Ishikawa (cell line): ENCODE measurements around the gene ACACA.

Experiments used
- CEBPB ChIP-seq: IDR thresholded peaks from 2 replicates; pipeline ENCODE4 v1.6.1; 2012
- CREB1 ChIP-seq: IDR thresholded peaks from 2 replicates; pipeline ENCODE4 v1.6.1; 2012; ENCODE audit warnings: low read depth
- EGR1 ChIP-seq: IDR thresholded peaks from 2 replicates; pipeline ENCODE4 v1.6.1; 2012
- EP300 ChIP-seq: IDR thresholded peaks from 2 replicates; pipeline ENCODE4 v1.6.1; 2012; ENCODE audit warnings: borderline replicate concordance
- FOXM1 ChIP-seq: IDR thresholded peaks from 2 replicates; pipeline ENCODE4 v1.6.1; 2012; ENCODE audit warnings: low read depth, borderline replicate concordance
- NFIC ChIP-seq: IDR thresholded peaks from 2 replicates; pipeline ENCODE4 v1.6.1; 2012
- RAD21 ChIP-seq: IDR thresholded peaks from 2 replicates; pipeline ENCODE4 v1.6.1; 2012; ENCODE audit warnings: low read depth
- TAF1 ChIP-seq: IDR thresholded peaks from 2 replicates; pipeline ENCODE4 v1.6.1; 2012; ENCODE audit warnings: low read depth, mild to moderate bottlenecking
- TCF12 ChIP-seq: IDR thresholded peaks from 2 replicates; pipeline ENCODE4 v1.6.1; 2012; ENCODE audit warnings: low read depth
- TEAD4 ChIP-seq: IDR thresholded peaks from 2 replicates; pipeline ENCODE4 v1.6.1; 2012
- YY1 ChIP-seq: IDR thresholded peaks from 2 replicates; pipeline ENCODE4 v1.6.1; 2012; ENCODE audit warnings: low read depth
- ZBTB7A ChIP-seq: IDR thresholded peaks from 2 replicates; pipeline ENCODE4 v1.6.1; 2012; ENCODE audit warnings: low read depth
- TF ChIP-seq, protein P1 (sequence below): IDR thresholded peaks from 2 replicates; pipeline ENCODE4 v1.6.1; 2012
- TF ChIP-seq, protein P2 (sequence below): IDR thresholded peaks from 2 replicates; pipeline ENCODE4 v1.6.1; 2012
- TF ChIP-seq, protein P3 (sequence below): IDR thresholded peaks from 2 replicates; pipeline ENCODE4 v1.6.1; 2012; ENCODE audit warnings: low read depth, mild to moderate bottlenecking

The ACACA gene

DNA sequence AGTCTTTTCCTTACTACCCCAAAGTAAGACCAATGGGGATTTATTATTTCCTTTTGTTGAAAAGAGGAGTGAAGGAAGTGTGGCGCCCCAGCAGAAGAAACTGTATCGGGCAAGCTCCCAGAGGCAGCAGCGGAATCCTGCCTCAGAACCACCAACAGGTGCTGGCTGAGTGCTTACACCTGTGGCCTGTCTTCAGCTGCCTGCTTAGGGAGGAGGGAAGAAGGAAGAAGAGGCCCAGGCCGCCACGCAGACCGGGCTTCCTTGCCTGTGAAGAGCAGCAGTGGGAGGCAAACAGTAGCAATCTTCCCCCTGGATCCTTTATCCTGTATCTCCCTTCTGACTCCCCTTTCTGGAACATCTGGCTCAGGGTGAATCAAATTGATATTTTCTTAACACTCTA, 323.2 kb downstream of the ACACA start:
- TF ChIP-seq, protein P1, sequence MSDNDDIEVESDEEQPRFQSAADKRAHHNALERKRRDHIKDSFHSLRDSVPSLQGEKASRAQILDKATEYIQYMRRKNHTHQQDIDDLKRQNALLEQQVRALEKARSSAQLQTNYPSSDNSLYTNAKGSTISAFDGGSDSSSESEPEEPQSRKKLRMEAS, result no peak
- TF ChIP-seq TAF1 (no peak), TCF12 (no peak), NFIC (no peak), FOXM1 (no peak), EGR1 (no peak), TEAD4 (no peak), ZBTB7A (no peak), RAD21 (no peak), CEBPB (no peak), YY1 (no peak), EP300 (no peak), CREB1 (no peak)
- TF ChIP-seq, protein P2, sequence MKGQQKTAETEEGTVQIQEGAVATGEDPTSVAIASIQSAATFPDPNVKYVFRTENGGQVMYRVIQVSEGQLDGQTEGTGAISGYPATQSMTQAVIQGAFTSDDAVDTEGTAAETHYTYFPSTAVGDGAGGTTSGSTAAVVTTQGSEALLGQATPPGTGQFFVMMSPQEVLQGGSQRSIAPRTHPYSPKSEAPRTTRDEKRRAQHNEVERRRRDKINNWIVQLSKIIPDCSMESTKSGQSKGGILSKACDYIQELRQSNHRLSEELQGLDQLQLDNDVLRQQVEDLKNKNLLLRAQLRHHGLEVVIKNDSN, result no peak
- TF ChIP-seq, protein P3, sequence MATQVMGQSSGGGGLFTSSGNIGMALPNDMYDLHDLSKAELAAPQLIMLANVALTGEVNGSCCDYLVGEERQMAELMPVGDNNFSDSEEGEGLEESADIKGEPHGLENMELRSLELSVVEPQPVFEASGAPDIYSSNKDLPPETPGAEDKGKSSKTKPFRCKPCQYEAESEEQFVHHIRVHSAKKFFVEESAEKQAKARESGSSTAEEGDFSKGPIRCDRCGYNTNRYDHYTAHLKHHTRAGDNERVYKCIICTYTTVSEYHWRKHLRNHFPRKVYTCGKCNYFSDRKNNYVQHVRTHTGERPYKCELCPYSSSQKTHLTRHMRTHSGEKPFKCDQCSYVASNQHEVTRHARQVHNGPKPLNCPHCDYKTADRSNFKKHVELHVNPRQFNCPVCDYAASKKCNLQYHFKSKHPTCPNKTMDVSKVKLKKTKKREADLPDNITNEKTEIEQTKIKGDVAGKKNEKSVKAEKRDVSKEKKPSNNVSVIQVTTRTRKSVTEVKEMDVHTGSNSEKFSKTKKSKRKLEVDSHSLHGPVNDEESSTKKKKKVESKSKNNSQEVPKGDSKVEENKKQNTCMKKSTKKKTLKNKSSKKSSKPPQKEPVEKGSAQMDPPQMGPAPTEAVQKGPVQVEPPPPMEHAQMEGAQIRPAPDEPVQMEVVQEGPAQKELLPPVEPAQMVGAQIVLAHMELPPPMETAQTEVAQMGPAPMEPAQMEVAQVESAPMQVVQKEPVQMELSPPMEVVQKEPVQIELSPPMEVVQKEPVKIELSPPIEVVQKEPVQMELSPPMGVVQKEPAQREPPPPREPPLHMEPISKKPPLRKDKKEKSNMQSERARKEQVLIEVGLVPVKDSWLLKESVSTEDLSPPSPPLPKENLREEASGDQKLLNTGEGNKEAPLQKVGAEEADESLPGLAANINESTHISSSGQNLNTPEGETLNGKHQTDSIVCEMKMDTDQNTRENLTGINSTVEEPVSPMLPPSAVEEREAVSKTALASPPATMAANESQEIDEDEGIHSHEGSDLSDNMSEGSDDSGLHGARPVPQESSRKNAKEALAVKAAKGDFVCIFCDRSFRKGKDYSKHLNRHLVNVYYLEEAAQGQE, result no peak

DNA sequence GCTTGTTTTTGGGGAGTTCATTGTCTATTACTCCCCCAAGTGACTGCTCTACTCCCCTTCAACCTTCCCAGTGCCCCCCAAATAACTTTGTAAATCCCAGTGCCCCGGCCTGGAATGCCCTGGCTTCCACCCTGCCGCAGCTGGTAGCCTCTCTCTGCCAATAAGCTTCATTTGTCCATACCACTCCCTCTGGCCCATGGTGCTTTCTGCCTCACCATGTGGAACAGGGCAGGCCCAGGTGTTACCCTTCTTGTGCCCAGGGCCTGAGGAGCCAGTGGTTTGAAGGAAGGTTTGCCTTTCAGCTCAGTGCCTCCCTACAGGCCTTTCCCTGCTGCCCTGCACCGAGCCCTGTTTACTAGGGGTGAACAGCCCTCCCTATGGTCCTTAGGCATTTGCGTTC, 323.7 kb downstream of the ACACA start:
- TF ChIP-seq, protein P2, result no peak
- no peak for TF ChIP-seq EGR1
- no peak for TF ChIP-seq TAF1
- no peak for TF ChIP-seq TEAD4
- TF ChIP-seq, protein P3, result no peak
- TF ChIP-seq NFIC, result no peak
- no peak for TF ChIP-seq YY1
- no peak for TF ChIP-seq FOXM1
- no peak for TF ChIP-seq EP300
- TF ChIP-seq TCF12, result no peak
- TF ChIP-seq CEBPB, result no peak
- no peak for TF ChIP-seq ZBTB7A
- TF ChIP-seq CREB1, result no peak

DNA sequence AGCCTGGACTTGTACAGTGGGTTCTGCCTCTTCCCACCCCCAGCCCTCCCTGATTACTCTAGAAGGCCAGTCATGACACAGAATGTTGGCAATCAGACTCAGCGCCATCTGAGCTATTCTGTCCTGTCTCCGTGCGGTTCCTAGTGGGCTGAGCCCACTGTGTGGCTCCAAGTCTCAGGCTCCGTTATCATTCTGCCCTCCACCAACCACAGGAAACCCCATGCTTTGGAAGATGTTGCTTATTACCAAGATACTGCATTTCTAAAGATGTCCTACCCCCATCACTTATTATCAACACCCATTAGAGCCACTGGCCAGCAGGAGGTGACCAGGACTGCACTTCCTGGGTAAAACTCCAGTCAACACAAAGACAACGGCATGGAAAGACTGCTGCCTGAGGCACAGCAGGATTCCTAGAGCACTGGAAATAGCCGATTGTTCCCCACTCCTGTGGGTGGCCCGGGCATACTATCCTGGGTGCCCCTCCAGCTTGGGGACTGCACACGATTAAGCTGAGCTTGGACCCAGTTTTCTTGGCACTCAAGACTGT, 324.2 kb downstream of the ACACA start:
- TF ChIP-seq CEBPB, result no peak
- TF ChIP-seq NFIC, result no peak
- TF ChIP-seq EP300, result no peak
- no peak for TF ChIP-seq TCF12
- TF ChIP-seq, protein P2, result no peak
- TF ChIP-seq EGR1, result no peak
- no peak for TF ChIP-seq TEAD4
- TF ChIP-seq TAF1, result no peak
- no peak for TF ChIP-seq ZBTB7A
- TF ChIP-seq RAD21, result no peak
- TF ChIP-seq, protein P1, result no peak
- no peak for TF ChIP-seq YY1
- TF ChIP-seq CREB1, result no peak

DNA sequence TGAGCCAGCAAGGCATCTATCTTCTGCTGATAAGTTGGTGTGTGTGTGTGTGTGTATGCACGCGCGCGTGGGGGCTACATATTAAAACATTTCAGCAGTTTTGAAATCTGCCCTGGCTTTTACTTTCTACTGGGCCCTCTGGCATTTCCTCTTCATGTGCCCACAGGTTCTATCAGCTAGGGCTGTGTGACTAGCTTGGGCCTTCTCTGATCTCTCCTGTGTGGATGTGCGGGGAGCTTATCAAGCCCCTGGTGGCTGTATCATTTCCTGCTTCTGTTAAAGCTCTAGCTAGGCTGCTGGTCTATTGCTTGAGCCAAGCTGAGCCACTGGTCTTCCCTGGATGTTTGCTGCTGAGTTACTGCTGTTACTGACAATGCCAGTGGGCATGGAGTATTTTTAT, 325.3 kb downstream of the ACACA start:
- TF ChIP-seq, protein P1, result no peak
- TF ChIP-seq CREB1 (no peak), CEBPB (no peak), NFIC (no peak), EP300 (no peak), RAD21 (no peak), YY1 (no peak)
- TF ChIP-seq, protein P2, result no peak

DNA sequence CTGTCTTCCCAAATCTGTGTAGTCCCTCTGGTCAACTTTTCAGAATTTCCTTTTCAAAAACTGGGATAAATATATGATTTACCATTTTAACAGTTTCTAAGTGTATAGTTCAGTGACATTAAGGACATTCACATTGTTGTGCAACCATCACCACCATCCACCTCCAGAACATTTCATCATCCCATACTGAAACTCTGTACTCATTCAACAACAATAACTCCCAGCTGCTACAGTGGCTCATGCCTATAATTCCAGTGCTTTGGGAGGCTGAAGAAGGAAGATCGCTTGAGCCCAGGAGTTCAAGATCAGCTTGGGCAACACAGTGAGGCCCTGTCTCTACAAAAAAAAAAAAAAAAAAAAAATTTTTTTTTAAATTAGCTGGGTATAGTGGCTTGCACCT, 326.9 kb downstream of the ACACA start:
- TF ChIP-seq FOXM1, result no peak
- no peak for TF ChIP-seq RAD21
- TF ChIP-seq TAF1, result no peak
- no peak for TF ChIP-seq CEBPB
- TF ChIP-seq, protein P3, result no peak
